ENCODE results near the gene HSP90AA1. TPM values are rescaled to one million over a fixed set of nuclear protein-coding genes. Genes with fewer than 3 reads are reported as not detected.

Gene HSP90AA1
- total RNA-seq, 2 donors from 2014 or later, result 423 to 540 TPM

- TF ChIP-seq POLR2A (IDR thresholded peaks at IDR 0.05) (peak; percentile 47), POLR2AphosphoS5 (IDR thresholded peaks at IDR 0.05) (peak; percentile 30), CTCF (IDR thresholded peaks at IDR 0.05) (peak in 1 of 4 experiments; percentile 2)
- WGBS, result 32% methylated on average over 39 of the region's 39 CpGs
- Histone ChIP-seq H3K27me3 (replicated peaks; ENCODE audit: insufficient read depth) (no peaks in the 10 kb centered on the region), H3K27ac (peak overlapping the region; percentile 99 to 100), H3K9me3 (no peaks in the 10 kb centered on the region), H3K4me1 (replicated peaks) (peaks cover 2% of the 10 kb centered on the region), H3K4me3 (peak overlapping the region; percentile 98 to 100), H3K36me3 (peaks cover 0 to 9% of the 10 kb centered on the region in 2 donors)
- intact Hi-C loops (cut with DNase I), result loop anchor here (5.0 kb wide), 4 partner anchors 36 to 326 kb away; partner anchors contain the start of genes DYNC1H1, PPP2R5C and ZNF839
- DNase-seq (ENCODE audit: low spot score), result peak; percentile 44
These were observed 1.4 kb upstream of the HSP90AA1 start for GRCh38 chr14:102088012-102088792.

DNA sequence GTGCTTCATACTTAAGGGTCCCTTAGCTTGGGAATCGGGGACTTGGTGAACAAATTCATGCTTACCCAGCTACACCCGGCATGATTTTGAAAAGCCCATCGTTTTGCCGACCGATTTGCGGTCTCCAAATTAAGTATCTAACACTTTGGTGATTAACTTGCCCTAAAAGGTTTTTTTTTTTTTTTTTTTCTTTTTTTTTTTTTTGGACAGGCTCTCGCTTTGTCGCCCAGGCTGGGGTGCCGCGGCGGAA is 843 bp upstream of the HSP90AA1 start:
- WGBS, result 2% methylated on average over 11 of the region's 11 CpGs
- TF ChIP-seq POLR2A (IDR thresholded peaks at IDR 0.05) (no peak), POLR2AphosphoS5 (IDR thresholded peaks at IDR 0.05) (no peak), CTCF (IDR thresholded peaks at IDR 0.05) (no peak)
- H3K36me3 ChIP-seq, result peaks cover 4 to 14% of the 10 kb centered on the region in 2 donors
- peak overlapping the region; percentile 98 to 100 for H3K4me3 ChIP-seq
- H3K27me3 ChIP-seq (replicated peaks; ENCODE audit: insufficient read depth), result no peaks in the 10 kb centered on the region
- intact Hi-C loops (cut with DNase I), result loop anchor here (5.0 kb wide), 4 partner anchors 35 to 325 kb away; partner anchors contain the start of genes DYNC1H1, PPP2R5C and ZNF839
- H3K9me3 ChIP-seq, result no peaks in the 10 kb centered on the region
- H3K27ac ChIP-seq, result peak overlapping the region; percentile 99 to 100
- DNase-seq (ENCODE audit: low spot score), result no peak
- peaks cover 5% of the 10 kb centered on the region for H3K4me1 ChIP-seq (replicated peaks)

- DNase-seq (ENCODE audit: low spot score), result no peak
- TF ChIP-seq CTCF (IDR thresholded peaks at IDR 0.05) (no peak), POLR2AphosphoS5 (IDR thresholded peaks at IDR 0.05) (no peak), POLR2A (IDR thresholded peaks at IDR 0.05) (no peak)
- H3K27me3 ChIP-seq (replicated peaks; ENCODE audit: insufficient read depth), result no peaks in the 10 kb centered on the region
- peaks cover 4 to 17% of the 10 kb centered on the region in 2 donors for H3K36me3 ChIP-seq
- H3K4me3 ChIP-seq, result peak overlapping the region; percentile 98 to 100
- H3K27ac ChIP-seq, result peak overlapping the region; percentile 100
- H3K9me3 ChIP-seq, result no peaks in the 10 kb centered on the region
- intact Hi-C loops (cut with DNase I), result loop anchor here (5.0 kb wide), 4 partner anchors 34 to 324 kb away; partner anchors contain the start of genes DYNC1H1, PPP2R5C and ZNF839
- under 1% methylated on average over 23 of the region's 32 CpGs for WGBS
- H3K4me1 ChIP-seq (replicated peaks), result peaks cover 5% of the 10 kb centered on the region
These were observed 204 bp downstream of the HSP90AA1 start for GRCh38 chr14:102086709-102086971.

- Histone ChIP-seq H3K4me1 (replicated peaks) (peaks cover 5% of the 10 kb centered on the region), H3K9me3 (no peaks in the 10 kb centered on the region), H3K27me3 (replicated peaks; ENCODE audit: insufficient read depth) (no peaks in the 10 kb centered on the region), H3K36me3 (peaks cover 4 to 17% of the 10 kb centered on the region in 2 donors), H3K27ac (peak overlapping the region; percentile 100), H3K4me3 (peak overlapping the region; percentile 98 to 100)
- intact Hi-C loops (cut with DNase I), result loop anchor here (5.0 kb wide), 4 partner anchors 34 to 324 kb away; partner anchors contain the start of genes DYNC1H1, PPP2R5C and ZNF839
- 1% methylated on average over 49 of the region's 49 CpGs for WGBS
- DNase-seq (ENCODE audit: low spot score), result peak; percentile 23
- TF ChIP-seq CTCF (IDR thresholded peaks at IDR 0.05) (no peak), POLR2AphosphoS5 (IDR thresholded peaks at IDR 0.05) (peak; percentile 33)
These were observed 716 bp downstream of the HSP90AA1 start for GRCh38 chr14:102085948-102086708.
